Coronary artery (tissue), 2 donors: ENCODE results near the gene P4HA1.

Source experiments
- DNase-seq: peaks from one replicate; pipeline ENCODE4 v3.0.0-alpha.2; 2017; ENCODE audit warnings: low spot score
- H3K27ac ChIP-seq, 2 donors: fragments of 200-600 bp; sonication (generic); one replicate each; pipeline ENCODE4 v1.5.1; 2016 to 2019
- H3K4me3 ChIP-seq: fragments of 200-600 bp; sonication (generic); 2 replicates; pipeline ENCODE4 v1.5.1; 2016; ENCODE audit warnings: mild to moderate bottlenecking, moderate library complexity
- TF ChIP-seq, protein P1 (sequence below): fragments of 200-600 bp; sonication (generic); IDR thresholded peaks from one replicate; pipeline ENCODE4 v1.5.1; 2019; ENCODE audit warnings: antibody characterized with exemption

The P4HA1 gene

DNA sequence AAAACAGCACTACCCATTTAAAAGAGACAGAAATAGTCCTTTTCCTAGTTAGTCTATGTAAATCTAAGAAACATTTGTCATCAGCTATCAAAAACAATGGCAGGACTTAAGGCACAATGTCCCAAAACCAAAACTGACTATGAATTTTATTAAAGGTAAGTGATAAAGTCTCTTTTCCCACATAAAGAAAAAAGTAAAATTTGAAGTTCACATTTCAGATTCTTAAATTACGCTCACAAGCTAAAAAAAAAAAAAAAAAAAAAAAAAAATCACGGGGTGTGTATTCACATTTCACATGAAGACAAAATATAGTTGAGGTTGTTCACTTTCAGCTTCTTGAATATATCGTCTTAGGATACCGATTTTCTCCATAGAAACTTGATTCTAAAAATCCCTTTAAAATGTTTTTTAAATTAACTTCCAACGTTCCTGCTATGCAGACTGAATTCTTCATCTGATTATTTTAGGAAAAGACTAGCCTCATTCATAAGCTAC, 1.6 kb downstream of the P4HA1 start:
- Histone ChIP-seq H3K27ac (peak overlapping the region; percentile 91 to 99), H3K4me3 (peak overlapping the region; percentile 96)
- no peak for DNase-seq

GRCh38 chr10:73093922-73094850, 2.5 kb downstream of the P4HA1 start:
- Histone ChIP-seq H3K4me3 (peak overlapping the region; percentile 96), H3K27ac (peak overlapping the region; percentile 41 to 99)
- no peak for DNase-seq
- TF ChIP-seq, protein P1, sequence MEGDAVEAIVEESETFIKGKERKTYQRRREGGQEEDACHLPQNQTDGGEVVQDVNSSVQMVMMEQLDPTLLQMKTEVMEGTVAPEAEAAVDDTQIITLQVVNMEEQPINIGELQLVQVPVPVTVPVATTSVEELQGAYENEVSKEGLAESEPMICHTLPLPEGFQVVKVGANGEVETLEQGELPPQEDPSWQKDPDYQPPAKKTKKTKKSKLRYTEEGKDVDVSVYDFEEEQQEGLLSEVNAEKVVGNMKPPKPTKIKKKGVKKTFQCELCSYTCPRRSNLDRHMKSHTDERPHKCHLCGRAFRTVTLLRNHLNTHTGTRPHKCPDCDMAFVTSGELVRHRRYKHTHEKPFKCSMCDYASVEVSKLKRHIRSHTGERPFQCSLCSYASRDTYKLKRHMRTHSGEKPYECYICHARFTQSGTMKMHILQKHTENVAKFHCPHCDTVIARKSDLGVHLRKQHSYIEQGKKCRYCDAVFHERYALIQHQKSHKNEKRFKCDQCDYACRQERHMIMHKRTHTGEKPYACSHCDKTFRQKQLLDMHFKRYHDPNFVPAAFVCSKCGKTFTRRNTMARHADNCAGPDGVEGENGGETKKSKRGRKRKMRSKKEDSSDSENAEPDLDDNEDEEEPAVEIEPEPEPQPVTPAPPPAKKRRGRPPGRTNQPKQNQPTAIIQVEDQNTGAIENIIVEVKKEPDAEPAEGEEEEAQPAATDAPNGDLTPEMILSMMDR, result no peak

More for the DNA sequence above, 1.6 kb downstream of the P4HA1 start:
- TF ChIP-seq, protein P1, result no peak

GRCh38 chr10:73092830-73093229, 3.8 kb downstream of the P4HA1 start:
- Histone ChIP-seq H3K4me3 (no peak overlapping the region), H3K27ac (no peak overlapping the region)
- TF ChIP-seq, protein P1, result no peak
- DNase-seq, result no peak

- no peak overlapping the region for H3K27ac ChIP-seq
- no peak for DNase-seq
- no peak overlapping the region for H3K4me3 ChIP-seq
- TF ChIP-seq, protein P1, result no peak
Observed at GRCh38 chr10:73088304-73088703, 8.4 kb downstream of the P4HA1 start.

- no peak overlapping the region for H3K4me3 ChIP-seq
- TF ChIP-seq, protein P1, result no peak
- no peak overlapping the region for H3K27ac ChIP-seq
- no peak for DNase-seq
Observed at GRCh38 chr10:73086816-73087215, 9.8 kb downstream of the P4HA1 start.

- Histone ChIP-seq H3K4me3 (no peak overlapping the region), H3K27ac (no peak overlapping the region)
- TF ChIP-seq, protein P1, result no peak
- DNase-seq, result no peak
Observed at GRCh38 chr10:73084209-73084608, 12.5 kb downstream of the P4HA1 start.

GRCh38 chr10:73083221-73083620, 13.4 kb downstream of the P4HA1 start:
- TF ChIP-seq, protein P1, result no peak
- peak overlapping the region; percentile 52 for H3K4me3 ChIP-seq
- no peak for DNase-seq
- H3K27ac ChIP-seq, result peak overlapping the region in 1 of 2 donors; percentile 40
